CD14-positive monocyte (primary cell): ENCODE data around the gene ANKRD40. TPM values are rescaled to one million over a fixed set of nuclear protein-coding genes. Genes with fewer than 3 reads are reported as not detected.

Experiments
- DNase-seq, 3 donors: peaks; one replicate each; pipeline ENCODE4 v3.0.0-alpha.2; 2011 to 2022
- H2AFZ ChIP-seq: 2 replicates; pipeline ENCODE4 v1.6.0; 2012; ENCODE audit warnings: mild to moderate bottlenecking, low read depth, low read length, inconsistent platforms; ENCODE audit not compliant: insufficient read depth, poor library complexity, severe bottlenecking
- H3K27ac ChIP-seq, 2 donors: 1 replicate in 1 of 2; 2 replicates in 1 of 2; pipeline ENCODE4 v1.5.1; 2012 to 2013; ENCODE audit warnings: low read length in 2 of 2, control low read depth in 1 of 2, inconsistent platforms in 1 of 2, low read depth in 1 of 2, mild to moderate bottlenecking in 1 of 2
- H3K27me3 ChIP-seq, 2 donors: one replicate each; pipeline versions ENCODE4 v1.6.0 to v1.6.1; 2011 to 2013; ENCODE audit warnings: low read length in 2 of 2; ENCODE audit not compliant: control insufficient read depth in 2 of 2, insufficient read depth in 2 of 2
- H3K36me3 ChIP-seq, 2 donors: replicated peaks in 1 of 2; 1 replicate in 1 of 2; 2 replicates in 1 of 2; pipeline versions ENCODE4 v1.5.1 to v1.6.1; 2012 to 2013; ENCODE audit warnings: low read length in 2 of 2, control low read depth in 1 of 2, inconsistent platforms in 1 of 2, mild to moderate bottlenecking in 1 of 2; ENCODE audit not compliant: insufficient read depth in 2 of 2, control insufficient read depth in 1 of 2
- H3K4me1 ChIP-seq, 2 donors: 1 replicate in 1 of 2; 2 replicates in 1 of 2; pipeline versions ENCODE4 v1.5.1 to v1.6.1; 2012 to 2013; ENCODE audit warnings: low read length in 2 of 2, control low read depth in 1 of 2, inconsistent platforms in 1 of 2, mild to moderate bottlenecking in 1 of 2, moderate library complexity in 1 of 2; ENCODE audit not compliant: insufficient read depth in 2 of 2, control insufficient read depth in 1 of 2
- H3K4me2 ChIP-seq: replicated peaks from 2 replicates; pipeline ENCODE3; 2012; ENCODE audit warnings: low read length, moderate library complexity, mild to moderate bottlenecking; ENCODE audit not compliant: poor library complexity, severe bottlenecking; ENCODE audit errors: extremely low read depth
- H3K4me3 ChIP-seq, 3 experiments: fragments of 200-600 bp in 1 of 3; sonication (generic) in 1 of 3; replicated peaks in 1 of 3; 1 replicate in 2 of 3; 2 replicates in 1 of 3; pipeline ENCODE4 v1.5.1; 2011 to 2013; ENCODE audit warnings: low read length in 3 of 3, mild to moderate bottlenecking in 3 of 3, control low read depth in 2 of 3, low read depth in 2 of 3, inconsistent platforms in 1 of 3, moderate library complexity in 1 of 3
- H3K79me2 ChIP-seq: 2 replicates; pipeline ENCODE4 v1.6.0; 2012; ENCODE audit warnings: mild to moderate bottlenecking, control low read depth, inconsistent platforms, low read length, moderate library complexity; ENCODE audit not compliant: insufficient read depth
- H3K9ac ChIP-seq: 2 replicates; pipeline ENCODE4 v1.6.0; 2017; ENCODE audit warnings: low read length, mild to moderate bottlenecking; ENCODE audit not compliant: insufficient read depth, poor library complexity, severe bottlenecking
- H3K9me3 ChIP-seq, 2 donors: replicated peaks in 1 of 2; 1 replicate in 1 of 2; 2 replicates in 1 of 2; pipeline versions ENCODE4 v1.5.1 to v1.6.1; 2012 to 2013; ENCODE audit warnings: low read length in 2 of 2, control low read depth in 1 of 2; ENCODE audit not compliant: control insufficient read depth in 1 of 2, insufficient read depth in 1 of 2
- H4K20me1 ChIP-seq: 2 replicates; pipeline ENCODE4 v1.6.0; 2012; ENCODE audit warnings: mild to moderate bottlenecking, low read length, control low read depth, moderate library complexity; ENCODE audit not compliant: insufficient read depth
- H3K27ac Mint-ChIP-seq, 7 donors: one replicate each; pipeline ENCODE4 v1.8.0; 2020; ENCODE audit warnings: mild to moderate bottlenecking in 7 of 7, mixed read lengths in 7 of 7, moderate library complexity in 6 of 7, inconsistent platforms in 2 of 7
- H3K27me3 Mint-ChIP-seq, 3 donors: one replicate each; pipeline ENCODE4 v1.8.0; 2021 to 2022; ENCODE audit warnings: low read depth in 3 of 3, mild to moderate bottlenecking in 3 of 3, mixed read lengths in 3 of 3, moderate library complexity in 3 of 3, inconsistent platforms in 1 of 3
- H3K36me3 Mint-ChIP-seq, 2 donors: one replicate each; pipeline ENCODE4 v1.8.0; 2020; ENCODE audit warnings: mixed read lengths in 2 of 2, inconsistent platforms in 1 of 2, mild to moderate bottlenecking in 1 of 2
- H3K4me1 Mint-ChIP-seq: one replicate; pipeline ENCODE4 v1.8.0; 2020; ENCODE audit warnings: mild to moderate bottlenecking, mixed read lengths
- H3K4me3 Mint-ChIP-seq, 2 donors: one replicate each; pipeline ENCODE4 v1.8.0; 2020; ENCODE audit warnings: mild to moderate bottlenecking in 2 of 2, mixed read lengths in 2 of 2, moderate library complexity in 1 of 2
- H3K9me3 Mint-ChIP-seq, 7 donors: one replicate each; pipeline ENCODE4 v1.8.0; 2020 to 2022; ENCODE audit warnings: mixed read lengths in 7 of 7, mild to moderate bottlenecking in 6 of 7, moderate library complexity in 6 of 7, inconsistent platforms in 2 of 7
- CTCF ChIP-seq: fragments of 200-600 bp; IDR thresholded peaks from one replicate; pipeline ENCODE4 v1.8.0; 2022; ENCODE audit warnings: antibody characterized with exemption, mild to moderate bottlenecking
- WGBS: methylation state at CpG from one replicate; pipeline ENCODE4 v1.1.5; 2013; ENCODE audit warnings: missing lambda C conversion rate; ENCODE audit not compliant: insufficient coverage; 5-methylcytosine and 5-hydroxymethylcytosine counted together
- intact Hi-C, 2 donors: fragments of 100-400 bp; cut with micrococcal nuclease; formaldehyde crosslinking; loops; one replicate each; pipeline versions ENCODE4 v1.15.0 to v1.15.1; 2023
- polyA plus RNA-seq, 3 donors: library from polyadenylated mRNA; depleted of rRNA in 1 of 3; unstranded in 2 of 3; stranded (reverse) in 1 of 3; fragments of 300-500 nt in 2 of 3; fragments of >200 nt in 1 of 3; fragmentation: Illumina TruSeq in 2 of 3; gene quantifications; 1 replicate in 2 of 3; 2 replicates in 1 of 3; pipeline ENCODE4 v1.2.3, GENCODE V29; 2012 to 2021

Gene ANKRD40
- polyA plus RNA-seq, 3 donors, result 3.4 to 21.8 (median 3.4) TPM

DNA sequence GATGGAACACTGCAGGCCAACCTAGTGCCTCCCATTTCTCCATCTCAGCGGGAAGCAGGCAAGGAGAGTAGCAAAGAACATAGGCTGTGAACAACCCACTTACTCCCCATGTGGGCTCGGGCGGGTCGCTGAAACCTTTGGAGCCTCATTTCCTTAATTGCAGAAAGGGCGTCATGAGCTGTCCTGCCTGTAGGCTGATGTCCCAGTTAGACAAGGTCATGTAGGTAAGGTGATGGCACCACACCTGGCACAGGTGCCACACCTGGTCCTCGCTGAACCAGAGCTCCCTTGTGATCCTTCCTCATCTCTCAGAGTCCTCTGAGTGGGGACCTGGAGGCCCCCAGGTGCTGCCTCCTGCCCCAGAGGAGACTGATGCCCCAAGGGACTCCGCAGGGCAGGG lies 50.1 kb downstream of the ANKRD40 start:
- no peaks in the 10 kb centered on the region for H3K36me3 ChIP-seq

GRCh38 chr17:50657054-50657453 lies 50.7 kb downstream of the ANKRD40 start:
- Histone ChIP-seq H3K27ac (no peak overlapping the region), H3K79me2 (no peaks in the 10 kb centered on the region), H3K4me3 (no peak overlapping the region), H3K9me3 (peaks cover 8 to 12% of the 10 kb centered on the region in 2 donors), H3K4me1 (peaks cover 24 to 26% of the 10 kb centered on the region in 2 donors), H2AFZ (no peak overlapping the region), H3K4me2 (no peak overlapping the region), H3K27me3 (no peaks in the 10 kb centered on the region), H3K36me3 (no peaks in the 10 kb centered on the region), H4K20me1 (no peaks in the 10 kb centered on the region), H3K9ac (no peak overlapping the region)
- H3K27ac Mint-ChIP-seq, result peak overlapping the region in 1 of 7 donors; percentile 7
- WGBS, result 100% methylated on average over 4 of the region's 7 CpGs
- H3K27me3 Mint-ChIP-seq, result peaks cover 5 to 13% (median 5%) of the 10 kb centered on the region in 3 donors
- peaks cover 0 to 15% (median 10%) of the 10 kb centered on the region in 7 donors for H3K9me3 Mint-ChIP-seq
- intact Hi-C loops, result no loop called here
- H3K4me3 Mint-ChIP-seq, result no peak overlapping the region
- H3K4me1 Mint-ChIP-seq, result peaks cover 25% of the 10 kb centered on the region
- H3K36me3 Mint-ChIP-seq, result peaks cover 2 to 9% of the 10 kb centered on the region in 2 donors
- no peak for TF ChIP-seq CTCF
- DNase-seq, result no peak

More for the DNA sequence above, 50.1 kb downstream of the ANKRD40 start:
- intact Hi-C loops, result no loop called here
- H4K20me1 ChIP-seq, result no peaks in the 10 kb centered on the region
- H3K27ac ChIP-seq, result no peak overlapping the region
- WGBS, result 93% methylated on average over 6 of the region's 7 CpGs
- no peak overlapping the region for H3K4me2 ChIP-seq
- no peaks in the 10 kb centered on the region for H3K79me2 ChIP-seq
- no peak overlapping the region for H3K4me3 ChIP-seq
- no peak overlapping the region for H3K9ac ChIP-seq
- no peak for DNase-seq
- no peak overlapping the region for H3K4me3 Mint-ChIP-seq
- H3K4me1 ChIP-seq, result peaks cover 29 to 31% of the 10 kb centered on the region in 2 donors
- H3K27me3 Mint-ChIP-seq, result peaks cover 5 to 13% (median 5%) of the 10 kb centered on the region in 3 donors
- TF ChIP-seq CTCF, result no peak
- H3K4me1 Mint-ChIP-seq, result peaks cover 31% of the 10 kb centered on the region
- no peaks in the 10 kb centered on the region for H3K27me3 ChIP-seq
- peaks cover 2 to 9% of the 10 kb centered on the region in 2 donors for H3K36me3 Mint-ChIP-seq
- peaks cover 4 to 10% of the 10 kb centered on the region in 2 donors for H3K9me3 ChIP-seq
- no peak overlapping the region for H2AFZ ChIP-seq
- peaks cover 0 to 11% (median 8%) of the 10 kb centered on the region in 7 donors for H3K9me3 Mint-ChIP-seq
- peak overlapping the region in 1 of 7 donors; percentile 7 for H3K27ac Mint-ChIP-seq
